CD4-positive, alpha-beta memory T cell (primary cell): ENCODE results near the gene MAN2A1. TPM values are rescaled to one million over a fixed set of nuclear protein-coding genes. Genes with fewer than 3 reads are reported as not detected.

Source experiments
- CTCF ChIA-PET: fragments of 350-600 bp; sonication (Branson Sonifier 250); formaldehyde crosslinking; loops from one replicate; lab custom pipeline; 2021; ENCODE audit warnings: inconsistent platforms; ENCODE audit not compliant: partially characterized antibody; lab: Charles Lee
- POLR2A ChIA-PET: fragments of 350-600 bp; sonication (Branson Sonifier 250); formaldehyde crosslinking; loops from one replicate; lab custom pipeline; 2021; ENCODE audit not compliant: partially characterized antibody; lab: Charles Lee
- DNase-seq, 5 donors: peaks; one replicate each; pipeline versions ENCODE4 v3.0.0 to v3.0.0-alpha.2; 2020 to 2022; ENCODE audit warnings: mixed read lengths in 1 of 5
- H3K27ac ChIP-seq: one replicate; pipeline ENCODE4 v1.7.0; 2013; ENCODE audit warnings: low read depth, low read length
- H3K27me3 ChIP-seq: 2 replicates; pipeline ENCODE4 v1.7.0; 2013; ENCODE audit warnings: mild to moderate bottlenecking, low read length, moderate library complexity; ENCODE audit not compliant: insufficient read depth
- H3K36me3 ChIP-seq: 2 replicates; pipeline ENCODE4 v1.7.0; 2013; ENCODE audit warnings: mild to moderate bottlenecking, low read length, moderate library complexity; ENCODE audit not compliant: insufficient read depth
- H3K4me1 ChIP-seq: 2 replicates; pipeline ENCODE4 v1.7.0; 2013; ENCODE audit warnings: mild to moderate bottlenecking, low read length, moderate library complexity; ENCODE audit not compliant: insufficient read depth
- H3K4me3 ChIP-seq, 2 donors: one replicate each; pipeline ENCODE4 v1.7.0; 2013; ENCODE audit warnings: low read length in 2 of 2, mild to moderate bottlenecking in 1 of 2
- H3K9me3 ChIP-seq, 2 donors: one replicate each; pipeline ENCODE4 v1.7.0; 2013; ENCODE audit warnings: low read length in 2 of 2, control low read depth in 1 of 2; ENCODE audit not compliant: control insufficient read depth in 1 of 2
- H3K27ac Mint-ChIP-seq, 7 donors: one replicate each; pipeline ENCODE4 v1.8.0; 2020 to 2021; ENCODE audit warnings: mixed read lengths in 7 of 7, mild to moderate bottlenecking in 6 of 7, inconsistent platforms in 3 of 7, moderate library complexity in 3 of 7
- H3K27me3 Mint-ChIP-seq, 2 donors: one replicate each; pipeline ENCODE4 v1.8.0; 2020 to 2021; ENCODE audit warnings: mixed read lengths in 2 of 2
- H3K36me3 Mint-ChIP-seq, 2 donors: one replicate each; pipeline ENCODE4 v1.8.0; 2020 to 2021; ENCODE audit warnings: mixed read lengths in 2 of 2, inconsistent platforms in 1 of 2, mild to moderate bottlenecking in 1 of 2
- H3K4me1 Mint-ChIP-seq, 4 donors: one replicate each; pipeline ENCODE4 v1.8.0; 2020 to 2021; ENCODE audit warnings: mixed read lengths in 4 of 4, mild to moderate bottlenecking in 1 of 4
- H3K4me3 Mint-ChIP-seq, 8 donors: one replicate each; pipeline ENCODE4 v1.8.0; 2020 to 2021; ENCODE audit warnings: mixed read lengths in 8 of 8, mild to moderate bottlenecking in 7 of 8, moderate library complexity in 6 of 8, inconsistent platforms in 3 of 8
- H3K9me3 Mint-ChIP-seq, 8 donors: one replicate each; pipeline ENCODE4 v1.8.0; 2020 to 2021; ENCODE audit warnings: mixed read lengths in 8 of 8, mild to moderate bottlenecking in 5 of 8, inconsistent platforms in 3 of 8, moderate library complexity in 1 of 8
- intact Hi-C: fragments of 100-400 bp; cut with micrococcal nuclease; formaldehyde crosslinking; loops from one replicate; pipeline ENCODE4 v1.15.1; 2023
- polyA plus RNA-seq, 2 donors: library from polyadenylated mRNA; unstranded; fragments of 300-500 nt; fragmentation: Illumina TruSeq; gene quantifications; one replicate each; pipeline ENCODE4 v1.2.3, GENCODE V29; 2021
- total RNA-seq, 2 experiments: library from RNA; stranded (reverse); gene quantifications; one replicate each; pipeline ENCODE4 v1.2.3, GENCODE V29; 2021

Gene MAN2A1
- total and polyA plus RNA-seq, 4 experiments from 2014 or later = 21.0 to 81.0 (median 51.9) TPM

GRCh38 chr5:109852371-109853155 is 162.8 kb downstream of the MAN2A1 start:
- H3K27me3 Mint-ChIP-seq = no peaks in the 10 kb centered on the region
- DNase-seq = no peak
- Histone ChIP-seq H3K27me3 (no peaks in the 10 kb centered on the region), H3K4me3 (no peak overlapping the region), H3K36me3 (peaks cover 5% of the 10 kb centered on the region), H3K27ac (no peak overlapping the region), H3K9me3 (no peaks in the 10 kb centered on the region), H3K4me1 (peaks cover 89% of the 10 kb centered on the region)
- ChIA-PET CTCF (interaction anchor here (1.1 to 1.2 kb wide), 4 partner anchors 17 to 162 kb away, joined by 3 read pairs; no protein-coding TSS in a partner anchor), POLR2A (interaction anchor here (1.6 to 5.0 kb wide), 3 partner anchors 69 to 202 kb away, joined by 3 to 30 read pairs (median 9); partner anchors contain the start of gene MAN2A1)
- intact Hi-C loops = no loop called here
- peak overlapping the region in 5 of 8 donors; percentile 10 to 51 (median 28) for H3K4me3 Mint-ChIP-seq
- H3K4me1 Mint-ChIP-seq = peaks cover 61 to 82% (median 68%) of the 10 kb centered on the region in 4 donors
- peaks cover 0 to 7% (median 0%) of the 10 kb centered on the region in 8 donors for H3K9me3 Mint-ChIP-seq
- H3K36me3 Mint-ChIP-seq = peaks cover 40 to 50% of the 10 kb centered on the region in 2 donors
- peak overlapping the region; percentile 16 to 77 (median 58) for H3K27ac Mint-ChIP-seq

DNA sequence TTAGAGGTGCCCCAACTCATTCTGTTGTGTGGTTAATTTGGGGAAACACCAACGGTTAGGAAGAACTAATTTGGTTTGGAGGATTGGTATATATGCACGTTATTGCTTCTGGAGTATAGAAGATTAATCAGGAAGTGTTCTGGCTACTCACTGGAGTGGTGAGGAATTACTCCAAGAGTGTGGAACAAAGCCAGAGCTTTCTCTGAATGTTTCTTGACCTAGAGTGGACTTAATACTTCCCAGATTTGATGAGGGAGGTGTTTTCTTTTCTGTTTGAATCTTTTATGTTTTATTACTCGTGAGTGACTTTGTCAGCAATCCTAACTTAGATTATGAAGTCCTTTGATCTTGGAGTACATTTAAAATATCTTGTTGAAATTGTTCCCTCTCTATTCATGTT is 163.7 kb downstream of the MAN2A1 start:
- H3K27me3 Mint-ChIP-seq = no peaks in the 10 kb centered on the region
- peaks cover 93% of the 10 kb centered on the region for H3K4me1 ChIP-seq
- no peaks in the 10 kb centered on the region for H3K27me3 ChIP-seq
- peak overlapping the region in 1 of 8 donors; percentile 17 for H3K4me3 Mint-ChIP-seq
- no peak overlapping the region for H3K4me3 ChIP-seq
- H3K36me3 ChIP-seq = peaks cover 5% of the 10 kb centered on the region
- H3K27ac ChIP-seq = no peak overlapping the region
- peak overlapping the region in 3 of 7 donors; percentile 5 to 57 (median 44) for H3K27ac Mint-ChIP-seq
- CTCF ChIA-PET = interaction anchor here (1.2 kb wide), 1 partner anchor 69 kb away, joined by 3 read pairs; no protein-coding TSS in a partner anchor
- peaks cover 33 to 48% of the 10 kb centered on the region in 2 donors for H3K36me3 Mint-ChIP-seq
- peaks cover 0 to 5% (median 0%) of the 10 kb centered on the region in 8 donors for H3K9me3 Mint-ChIP-seq
- intact Hi-C loops = no loop called here
- DNase-seq = no peak
- POLR2A ChIA-PET = interaction anchor here (2.2 to 5.0 kb wide), 2 partner anchors 68 to 163 kb away, joined by 9 to 30 read pairs; partner anchors contain the start of gene MAN2A1
- H3K9me3 ChIP-seq = no peaks in the 10 kb centered on the region
- peaks cover 65 to 86% (median 72%) of the 10 kb centered on the region in 4 donors for H3K4me1 Mint-ChIP-seq

DNA sequence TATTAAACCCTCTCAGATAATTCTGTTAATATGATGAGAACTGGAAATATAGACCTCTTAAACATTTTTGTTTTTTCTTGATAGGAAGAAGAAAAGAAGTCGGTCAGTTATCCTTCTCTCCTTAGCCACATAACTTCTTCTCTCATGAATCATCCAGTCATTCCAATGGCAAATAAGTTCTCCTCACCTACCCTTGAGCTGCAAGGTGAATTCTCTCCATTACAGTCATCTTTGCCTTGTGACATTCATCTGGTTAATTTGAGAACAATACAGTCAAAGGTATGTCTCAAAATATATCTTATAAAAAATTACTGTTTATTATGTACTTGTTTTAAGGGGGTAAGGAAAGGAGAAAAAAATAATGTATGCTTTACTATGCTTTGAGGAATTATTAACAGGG is 165.3 kb downstream of the MAN2A1 start:
- intact Hi-C loops = loop anchor here (5.0 kb wide), 2 partner anchors 37 to 197 kb away; no protein-coding TSS in a partner anchor
- ChIA-PET CTCF (no interaction called here), POLR2A (no interaction called here)
- H3K27me3 ChIP-seq = no peaks in the 10 kb centered on the region
- Mint-ChIP-seq H3K27ac (peak overlapping the region in 4 of 7 donors; percentile 16 to 86 (median 72)), H3K27me3 (no peaks in the 10 kb centered on the region), H3K36me3 (peaks cover 25 to 42% of the 10 kb centered on the region in 2 donors), H3K4me3 (no peak overlapping the region), H3K9me3 (peaks cover 0 to 2% (median 0%) of the 10 kb centered on the region in 8 donors), H3K4me1 (peaks cover 57 to 83% (median 66%) of the 10 kb centered on the region in 4 donors)
- DNase-seq = no peak
- peaks cover 5% of the 10 kb centered on the region for H3K36me3 ChIP-seq
- peaks cover 92% of the 10 kb centered on the region for H3K4me1 ChIP-seq
- H3K27ac ChIP-seq = no peak overlapping the region
- H3K9me3 ChIP-seq = no peaks in the 10 kb centered on the region
- no peak overlapping the region for H3K4me3 ChIP-seq

GRCh38 chr5:109857405-109858031 is 167.8 kb downstream of the MAN2A1 start:
- Mint-ChIP-seq H3K27me3 (no peaks in the 10 kb centered on the region), H3K4me1 (peaks cover 51 to 74% (median 58%) of the 10 kb centered on the region in 4 donors), H3K27ac (peak overlapping the region; percentile 65 to 94 (median 82)), H3K36me3 (peaks cover 30 to 46% of the 10 kb centered on the region in 2 donors), H3K9me3 (no peaks in the 10 kb centered on the region), H3K4me3 (peak overlapping the region; percentile 44 to 75 (median 64))
- no peak overlapping the region for H3K4me3 ChIP-seq
- peaks cover 76% of the 10 kb centered on the region for H3K4me1 ChIP-seq
- peak; percentile 42 to 62 (median 56) for DNase-seq
- no peaks in the 10 kb centered on the region for H3K9me3 ChIP-seq
- ChIA-PET CTCF (interaction anchor here (1.0 to 1.9 kb wide), 3 partner anchors 64 to 197 kb away, joined by 4 to 11 read pairs (median 8); partner anchors contain the start of gene MAN2A1), POLR2A (interaction anchor here (0.7 to 4.4 kb wide), 11 partner anchors 8 to 197 kb away, joined by 3 to 39 read pairs (median 4); partner anchors contain the start of gene MAN2A1)
- H3K36me3 ChIP-seq = peaks cover 6% of the 10 kb centered on the region
- peak overlapping the region; percentile 27 for H3K27ac ChIP-seq
- intact Hi-C loops = loop anchor here (1.0 to 5.0 kb wide), 5 partner anchors 8 to 195 kb away; no protein-coding TSS in a partner anchor
- H3K27me3 ChIP-seq = no peaks in the 10 kb centered on the region

- POLR2A ChIA-PET = interaction anchor here (1.1 to 4.4 kb wide), 5 partner anchors 11 to 170 kb away, joined by 3 to 39 read pairs (median 20); partner anchors contain the start of gene MAN2A1
- Histone ChIP-seq H3K27ac (no peak overlapping the region), H3K4me1 (peaks cover 58% of the 10 kb centered on the region), H3K4me3 (no peak overlapping the region), H3K36me3 (peaks cover 6% of the 10 kb centered on the region), H3K9me3 (no peaks in the 10 kb centered on the region), H3K27me3 (no peaks in the 10 kb centered on the region)
- H3K27ac Mint-ChIP-seq = peak overlapping the region in 5 of 7 donors; percentile 58 to 89 (median 70)
- CTCF ChIA-PET = interaction anchor here (0.8 to 2.0 kb wide), 5 partner anchors 12 to 169 kb away, joined by 3 to 6 read pairs (median 3); no protein-coding TSS in a partner anchor
- H3K4me3 Mint-ChIP-seq = peak overlapping the region in 2 of 8 donors; percentile 2 to 48
- peaks cover 44 to 60% (median 50%) of the 10 kb centered on the region in 4 donors for H3K4me1 Mint-ChIP-seq
- H3K36me3 Mint-ChIP-seq = peaks cover 39 to 62% of the 10 kb centered on the region in 2 donors
- no peaks in the 10 kb centered on the region for H3K9me3 Mint-ChIP-seq
- no peak for DNase-seq
- no peaks in the 10 kb centered on the region for H3K27me3 Mint-ChIP-seq
- intact Hi-C loops = loop anchor here (5.0 kb wide), 2 partner anchors 33 to 193 kb away; no protein-coding TSS in a partner anchor
These were observed 169.8 kb downstream of the MAN2A1 start for GRCh38 chr5:109859537-109859936.

- H3K27me3 ChIP-seq = no peaks in the 10 kb centered on the region
- H3K9me3 ChIP-seq = no peaks in the 10 kb centered on the region
- peaks cover 59 to 78% of the 10 kb centered on the region in 2 donors for H3K36me3 Mint-ChIP-seq
- ChIA-PET POLR2A (interaction anchor here (0.8 kb wide), 1 partner anchor 8 kb away, joined by 3 read pairs; no protein-coding TSS in a partner anchor), CTCF (no interaction called here)
- H3K36me3 ChIP-seq = peaks cover 13% of the 10 kb centered on the region
- peaks cover 26 to 48% (median 36%) of the 10 kb centered on the region in 4 donors for H3K4me1 Mint-ChIP-seq
- peaks cover 0 to 2% (median 0%) of the 10 kb centered on the region in 8 donors for H3K9me3 Mint-ChIP-seq
- intact Hi-C loops = no loop called here
- no peak overlapping the region for H3K4me3 ChIP-seq
- peak overlapping the region in 2 of 7 donors; percentile 36 to 73 for H3K27ac Mint-ChIP-seq
- H3K4me1 ChIP-seq = peaks cover 35% of the 10 kb centered on the region
- no peak overlapping the region for H3K4me3 Mint-ChIP-seq
- no peak overlapping the region for H3K27ac ChIP-seq
- H3K27me3 Mint-ChIP-seq = no peaks in the 10 kb centered on the region
- no peak for DNase-seq
These were observed 172.6 kb downstream of the MAN2A1 start for GRCh38 chr5:109862301-109862700.
